HG03097 (cell line): Measurements from ENCODE around the gene PAAF1.
"Not testable (repeated sequence)": the region's sequence is repeated elsewhere in the genome, so short reads cannot be mapped to it uniquely, and the experiment has no call there.

ENCODE experiments used
- ATAC-seq: cut with Tn5 transposase; IDR thresholded peaks from one replicate; pipeline ENCODE4 v1.9.1; 2021; ENCODE audit not compliant: unreplicated experiment, low FRiP score

Gene PAAF1

DNA sequence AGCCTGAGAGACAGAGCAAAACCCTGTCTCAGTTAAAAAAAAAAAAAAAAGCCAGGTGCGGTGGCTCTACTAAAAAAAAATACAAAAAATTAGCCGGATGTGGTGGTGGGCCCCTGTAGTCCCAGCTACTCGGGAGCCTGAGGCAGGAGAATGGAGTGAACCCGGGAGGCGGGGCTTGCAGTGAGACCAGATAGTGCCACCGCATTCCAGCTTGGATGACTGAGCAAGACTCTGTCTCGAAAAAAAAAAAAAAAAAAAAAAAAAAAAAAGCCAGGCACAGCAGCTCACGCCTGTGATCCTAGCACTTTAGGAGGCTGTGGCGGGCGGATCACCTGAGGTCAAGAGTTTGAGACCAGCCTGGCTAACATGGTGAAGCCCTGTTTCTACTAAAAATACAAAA, 3.6 kb downstream of the PAAF1 start:
- ATAC-seq = not testable (repeated sequence)

DNA sequence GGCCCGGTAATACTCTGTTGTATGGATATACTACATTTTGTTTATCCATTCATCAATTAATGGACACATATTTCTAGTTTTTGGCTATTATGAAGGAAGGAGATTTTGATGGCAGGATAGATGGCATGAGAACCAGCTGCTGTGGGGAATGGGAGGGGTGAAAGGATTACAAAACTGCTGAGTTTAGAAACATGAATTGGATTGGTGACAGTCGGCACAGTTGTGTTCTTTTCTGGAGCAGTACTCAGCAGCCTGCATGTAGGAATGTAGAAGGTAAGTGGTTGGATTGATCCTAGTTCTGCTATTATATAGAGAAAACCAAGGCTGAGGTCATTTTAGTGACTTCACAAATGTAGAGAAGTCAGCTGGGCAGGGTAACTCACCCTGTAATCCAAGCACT, 7.1 kb downstream of the PAAF1 start:
- ATAC-seq = no peak

DNA sequence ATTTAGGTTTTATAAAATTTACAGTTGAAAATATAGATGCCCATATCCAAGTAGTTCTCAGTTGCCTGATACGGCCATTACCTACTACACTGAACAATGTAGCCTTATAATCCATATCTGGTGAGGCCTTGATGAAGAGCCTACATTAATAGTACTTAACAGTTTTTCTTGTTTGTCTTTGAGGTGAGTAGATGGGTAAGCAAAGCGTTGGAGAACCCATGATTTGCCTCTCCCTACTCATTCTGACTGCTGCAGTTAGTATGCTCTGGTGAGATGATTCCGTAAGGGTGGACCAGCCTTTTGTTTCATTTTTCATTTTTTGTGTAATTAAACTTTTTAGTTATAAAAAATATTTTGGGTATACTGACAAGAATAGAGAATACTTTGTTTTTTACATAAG, 11.4 kb downstream of the PAAF1 start:
- no peak for ATAC-seq

DNA sequence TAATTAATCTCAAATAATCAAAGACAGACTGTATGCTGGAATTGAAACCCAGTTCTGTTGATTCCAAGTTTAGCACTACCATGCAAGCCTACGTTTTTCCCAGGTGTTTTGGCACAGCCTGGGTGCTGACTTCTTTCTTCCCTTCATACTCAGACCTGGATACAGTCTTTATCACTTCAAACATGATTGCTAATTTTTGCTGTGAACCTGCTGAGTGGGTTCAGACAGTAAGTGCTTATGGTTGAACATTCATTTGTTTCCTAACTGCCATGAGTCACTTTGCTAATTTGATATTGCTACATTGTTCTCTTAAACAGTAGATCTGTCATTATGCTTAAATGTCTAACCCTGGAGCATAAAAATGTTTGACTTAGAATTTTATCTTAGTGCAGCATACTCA, 12.2 kb downstream of the PAAF1 start:
- no peak for ATAC-seq

DNA sequence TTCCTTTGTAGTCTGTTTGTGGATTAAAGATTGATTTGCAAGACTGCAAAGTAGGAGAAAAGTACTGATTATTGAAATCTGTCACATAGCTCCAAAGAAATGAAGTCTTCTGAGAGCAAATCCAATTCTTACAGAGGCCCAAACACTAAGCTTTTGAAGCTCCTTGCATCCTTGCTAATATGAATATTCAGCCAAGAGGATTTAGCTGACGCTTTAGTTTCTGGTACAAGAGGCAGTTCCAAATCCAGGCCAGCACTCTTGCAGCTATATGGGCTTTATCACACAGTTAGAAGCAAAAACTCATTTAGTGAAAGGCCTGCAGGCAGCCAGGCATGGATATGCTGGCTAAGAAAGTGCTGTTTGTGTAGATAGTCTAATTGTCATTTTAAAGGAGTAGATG, 12.7 kb downstream of the PAAF1 start:
- ATAC-seq = no peak

DNA sequence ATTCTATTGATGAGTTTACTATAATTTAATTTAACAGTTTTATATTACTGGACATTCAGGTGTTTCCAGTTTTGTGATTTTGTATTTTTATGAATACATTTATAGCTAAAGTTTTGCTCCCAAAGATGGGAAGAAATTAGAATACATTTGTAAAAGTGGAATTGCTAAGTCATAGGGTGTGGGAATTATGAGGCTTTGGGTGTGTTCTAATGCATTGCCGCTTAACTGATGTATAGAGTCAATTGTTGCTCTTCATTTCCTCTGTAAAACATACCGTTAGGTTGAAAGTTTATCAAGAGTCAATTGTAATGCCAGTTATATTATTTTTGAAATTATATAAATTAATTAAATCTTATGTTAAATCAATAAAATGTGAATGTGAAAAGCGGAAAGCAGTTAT, 16.2 kb downstream of the PAAF1 start:
- no peak for ATAC-seq

DNA sequence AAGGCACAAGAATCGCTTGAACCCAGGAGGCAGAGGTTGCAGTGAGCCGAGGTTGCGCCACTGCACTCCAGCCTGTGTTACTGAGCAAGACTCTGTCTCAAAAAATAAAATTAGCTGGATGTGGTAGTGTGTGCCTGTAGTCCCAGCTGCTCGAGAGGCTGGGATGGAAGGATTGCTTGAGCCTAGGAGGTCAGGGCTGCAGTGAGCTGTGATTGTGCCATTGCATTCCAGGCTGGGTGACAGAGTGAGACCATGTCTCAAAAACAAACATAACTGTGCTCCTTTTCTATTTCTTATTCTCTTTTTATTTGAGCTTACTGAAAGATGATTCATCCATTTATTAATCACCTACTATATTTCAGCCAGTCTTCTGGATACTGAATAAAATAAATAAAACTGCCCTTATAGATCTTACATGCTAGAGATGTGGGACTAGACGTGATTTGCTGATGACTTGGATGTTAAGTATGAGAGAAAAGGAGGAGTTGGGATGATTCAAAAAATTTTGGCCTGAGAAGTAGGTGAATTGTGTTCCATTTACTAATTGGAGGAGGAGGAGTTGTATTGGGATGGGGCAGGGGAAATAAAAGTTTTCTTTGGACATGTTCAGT, 18.0 kb downstream of the PAAF1 start:
- ATAC-seq = no peak

DNA sequence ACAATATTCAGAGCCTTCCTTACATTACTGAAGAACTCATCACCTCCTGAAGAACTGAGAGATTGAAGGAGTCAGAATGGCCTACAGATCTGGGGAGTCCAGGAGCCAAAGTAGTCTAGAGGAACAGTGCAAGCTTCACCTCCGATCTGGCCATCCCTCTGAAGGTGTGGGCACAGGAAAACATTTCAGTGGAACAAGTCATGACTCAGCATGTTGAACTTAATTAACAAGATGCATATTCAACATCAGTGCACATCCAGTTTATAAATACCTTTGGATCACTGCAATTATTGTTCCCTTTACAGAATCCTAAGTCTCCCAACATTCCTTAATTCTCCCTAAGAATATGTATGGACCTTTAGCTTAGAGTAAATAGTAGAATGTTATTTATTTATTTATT, 25.5 kb downstream of the PAAF1 start:
- no peak for ATAC-seq

DNA sequence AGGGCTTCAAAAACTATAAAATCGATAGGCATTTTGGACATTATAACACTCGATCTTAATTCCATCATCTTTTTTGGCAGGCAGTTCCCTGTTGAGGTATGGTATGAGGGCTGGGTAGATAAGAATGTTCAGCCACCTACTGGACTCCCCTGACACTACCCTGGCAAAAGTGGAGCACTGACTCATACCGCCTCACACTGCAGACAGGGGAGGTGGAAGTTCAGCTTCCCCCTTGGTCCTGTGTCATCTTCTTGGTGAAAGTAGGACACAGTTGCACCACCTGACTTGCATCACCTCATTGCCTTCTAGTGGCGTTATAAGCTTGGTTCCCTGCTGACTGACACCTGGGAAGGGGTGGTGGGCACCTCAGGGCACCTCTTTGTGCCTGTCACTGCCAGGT, 30.4 kb downstream of the PAAF1 start:
- ATAC-seq = no peak

DNA sequence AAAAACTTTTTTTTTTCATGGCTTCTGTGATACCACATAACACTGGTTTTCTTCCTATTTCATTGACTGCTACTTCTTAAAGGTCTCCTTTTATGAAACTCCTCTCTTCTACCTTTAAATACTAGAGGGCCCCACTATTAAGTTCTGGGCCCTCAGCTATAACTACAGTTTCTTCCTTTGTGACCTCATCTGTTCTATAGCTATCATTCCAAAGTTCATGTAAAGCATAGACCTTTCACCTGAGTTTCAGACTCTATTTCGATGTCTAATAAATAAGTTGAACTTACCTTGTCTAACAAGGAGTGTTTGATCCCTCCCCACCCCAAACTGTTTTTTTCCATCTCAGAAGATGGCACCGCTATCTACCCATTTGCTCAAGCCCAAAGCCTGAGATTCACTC, 35.2 kb downstream of the PAAF1 start:
- no peak for ATAC-seq

DNA sequence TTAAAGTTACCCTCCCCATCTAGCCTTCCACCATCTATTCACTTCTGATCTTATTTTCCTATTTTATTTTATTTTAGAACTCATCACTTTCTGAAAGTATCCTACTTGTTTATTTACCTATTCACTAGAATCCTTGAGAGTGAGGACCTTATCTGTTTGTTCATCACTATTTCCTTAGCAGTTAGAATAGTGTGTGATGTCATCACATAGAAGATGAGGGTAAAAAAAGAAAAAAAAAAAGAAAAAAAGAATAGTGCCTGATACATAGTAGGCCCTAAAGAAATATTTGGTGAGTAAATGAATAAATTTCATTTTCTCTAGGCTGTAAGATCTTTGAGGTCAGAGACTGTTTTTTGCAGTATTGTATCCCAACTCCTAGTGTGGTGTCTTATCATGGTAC, 36.7 kb downstream of the PAAF1 start:
- ATAC-seq = no peak

DNA sequence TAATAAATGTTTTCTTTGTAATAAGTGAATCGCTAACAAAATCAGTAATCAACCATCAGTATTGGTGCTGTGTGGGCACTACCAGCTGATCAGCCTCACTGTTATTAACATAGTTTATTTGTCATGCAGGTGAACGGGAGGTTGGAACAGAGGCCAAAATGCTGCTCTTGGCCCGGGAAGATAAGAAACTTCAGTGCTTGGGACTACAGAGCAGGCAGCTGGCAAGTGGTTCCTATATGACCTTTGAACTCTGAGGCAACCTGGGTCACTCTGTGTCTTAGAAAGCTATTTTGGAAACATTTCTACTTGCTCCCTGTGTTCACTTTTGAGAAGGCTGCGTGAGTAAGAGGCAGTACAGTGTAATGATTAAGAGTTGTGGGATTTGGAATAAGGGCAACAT, 37.5 kb downstream of the PAAF1 start:
- no peak for ATAC-seq

DNA sequence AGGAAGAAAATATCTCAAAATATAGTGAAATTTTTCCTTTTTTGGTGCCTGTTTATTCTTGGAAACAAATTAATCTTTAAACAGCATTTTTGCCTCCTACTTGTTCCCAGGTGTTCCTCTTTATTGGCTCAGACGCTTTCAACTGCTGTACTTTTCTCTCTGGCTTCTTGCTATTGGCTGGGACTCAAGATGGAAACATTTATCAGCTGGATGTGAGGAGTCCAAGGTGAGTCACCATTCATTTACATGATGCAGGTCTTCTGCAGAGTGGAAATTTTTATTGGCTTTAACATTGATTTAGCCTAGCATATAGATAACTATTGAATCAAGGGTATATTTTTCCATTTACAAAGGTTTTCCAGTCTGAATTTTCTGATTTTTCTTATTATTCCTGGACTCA, 39.6 kb downstream of the PAAF1 start:
- no peak for ATAC-seq

DNA sequence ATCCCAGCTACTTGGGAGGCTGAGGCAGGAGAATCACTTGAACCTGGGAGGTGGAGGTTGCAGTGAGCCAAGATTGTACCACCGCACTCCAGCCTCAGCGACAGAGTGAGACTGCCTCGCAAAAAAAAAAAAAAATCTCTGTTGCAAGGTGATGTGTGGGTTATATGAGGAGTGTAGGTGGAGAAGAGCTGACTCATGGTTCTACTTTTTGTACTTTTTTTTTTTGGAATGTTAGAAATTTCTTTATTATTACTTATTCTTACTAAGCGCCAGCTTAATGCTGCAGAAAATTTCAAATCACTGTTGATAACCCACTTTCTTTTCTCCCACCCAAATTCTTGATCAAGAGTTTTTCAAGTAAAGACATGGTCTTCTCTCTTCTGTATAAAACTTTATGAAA, 44.4 kb downstream of the PAAF1 start:
- ATAC-seq = no peak

DNA sequence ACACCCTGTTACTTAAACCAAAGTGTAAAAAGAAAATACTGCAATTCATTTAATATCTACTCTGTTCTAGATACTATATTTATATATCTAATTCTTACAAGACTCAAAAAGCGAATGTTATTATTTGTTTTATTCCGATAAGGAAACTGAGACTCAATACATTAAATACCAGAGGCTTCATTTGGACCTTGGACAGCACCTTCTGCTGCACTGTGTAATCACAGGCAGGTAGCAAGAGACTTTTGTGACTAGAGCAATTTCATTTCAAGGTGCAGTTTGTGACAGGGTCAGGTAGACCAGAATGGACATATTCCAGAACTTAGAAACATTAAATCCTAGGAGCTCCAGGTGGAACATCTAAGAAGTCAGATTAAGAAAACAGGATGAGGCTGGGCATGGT, 52.6 kb downstream of the PAAF1 start:
- no peak for ATAC-seq

DNA sequence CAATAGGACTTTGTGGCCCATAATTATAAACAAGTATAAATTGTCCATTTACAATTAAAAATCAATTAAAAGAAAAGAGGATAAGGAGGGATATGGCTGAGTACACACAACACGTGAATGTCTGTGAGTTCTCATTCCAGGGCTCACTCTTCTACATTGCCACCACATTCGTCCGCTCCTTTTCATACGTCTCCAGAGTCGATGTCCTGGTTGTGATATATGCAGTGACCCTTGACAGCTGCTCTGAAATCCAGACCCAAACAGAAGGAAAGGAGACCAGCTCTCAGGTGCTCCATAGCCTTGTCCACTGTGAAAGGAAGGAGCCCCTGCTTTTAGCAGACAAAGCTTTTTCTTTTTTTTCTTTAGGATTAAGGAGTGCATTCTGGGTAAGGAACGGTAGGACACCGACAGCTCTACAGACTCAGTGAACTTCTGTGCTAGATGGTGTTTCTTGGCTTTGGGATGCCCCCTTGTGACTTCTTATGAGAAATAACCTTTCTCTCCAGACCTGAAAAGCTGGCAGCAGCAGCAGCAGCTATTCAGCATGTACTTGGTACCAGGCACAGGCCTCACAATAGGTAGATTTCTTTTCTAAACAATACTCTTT, 54.3 kb downstream of the PAAF1 start:
- no peak for ATAC-seq

DNA sequence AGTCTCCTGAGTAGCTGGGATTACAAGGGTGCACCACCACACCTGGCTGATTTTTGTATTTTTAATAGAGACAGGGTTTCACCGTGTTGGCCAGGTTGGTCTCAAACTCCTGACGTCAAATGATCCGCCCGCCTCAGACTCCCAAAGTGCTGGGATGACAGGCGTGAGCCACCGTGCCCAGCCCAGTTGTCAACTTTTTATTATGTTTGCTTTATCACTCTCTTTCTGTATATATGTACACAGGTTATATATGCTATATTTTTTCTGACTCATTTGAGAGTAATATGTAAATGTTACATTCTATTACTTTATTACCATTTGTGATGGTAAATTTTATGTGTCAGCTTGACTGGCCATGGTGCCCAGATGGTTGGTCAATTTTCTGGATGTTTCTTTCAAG, 55.2 kb downstream of the PAAF1 start:
- no peak for ATAC-seq

DNA sequence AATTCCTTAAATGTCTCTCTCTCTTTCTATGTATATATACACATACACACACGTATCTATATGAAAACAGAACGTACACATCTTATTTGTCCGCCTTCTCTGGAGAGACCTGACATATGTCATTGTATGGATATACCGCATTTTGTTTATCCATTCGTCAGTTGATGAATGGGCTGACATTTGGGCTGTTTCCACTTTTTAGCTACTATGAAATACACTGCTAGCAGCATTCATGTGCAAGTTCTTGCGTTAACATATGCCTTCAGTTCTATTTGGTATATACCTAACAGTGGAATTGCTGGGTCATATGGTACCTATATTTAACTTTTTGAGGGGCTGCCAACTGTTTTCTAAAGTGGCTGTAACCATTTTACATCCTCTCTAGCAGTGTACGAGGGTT, 56.0 kb downstream of the PAAF1 start:
- no peak for ATAC-seq

DNA sequence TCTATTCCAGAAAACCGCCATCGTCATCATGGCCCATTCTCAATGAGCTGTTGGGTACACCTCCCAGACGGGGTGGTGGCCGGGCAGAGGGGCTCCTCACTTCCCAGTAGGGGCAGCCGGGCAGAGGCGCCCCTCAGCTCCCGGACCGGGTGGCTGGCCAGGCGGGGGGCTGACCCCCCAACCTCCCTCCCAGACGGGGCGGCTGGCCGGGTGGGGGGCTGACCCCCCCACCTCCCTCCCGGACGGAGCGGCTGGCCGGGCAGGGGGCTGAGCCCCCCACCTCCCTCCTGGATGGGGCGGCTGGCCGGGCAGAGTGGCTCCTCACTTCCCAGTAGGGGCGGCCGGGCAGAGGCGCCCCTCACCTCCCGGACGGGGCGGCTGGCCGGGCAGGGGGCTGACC, 59.2 kb downstream of the PAAF1 start:
- ATAC-seq = not testable (repeated sequence)

DNA sequence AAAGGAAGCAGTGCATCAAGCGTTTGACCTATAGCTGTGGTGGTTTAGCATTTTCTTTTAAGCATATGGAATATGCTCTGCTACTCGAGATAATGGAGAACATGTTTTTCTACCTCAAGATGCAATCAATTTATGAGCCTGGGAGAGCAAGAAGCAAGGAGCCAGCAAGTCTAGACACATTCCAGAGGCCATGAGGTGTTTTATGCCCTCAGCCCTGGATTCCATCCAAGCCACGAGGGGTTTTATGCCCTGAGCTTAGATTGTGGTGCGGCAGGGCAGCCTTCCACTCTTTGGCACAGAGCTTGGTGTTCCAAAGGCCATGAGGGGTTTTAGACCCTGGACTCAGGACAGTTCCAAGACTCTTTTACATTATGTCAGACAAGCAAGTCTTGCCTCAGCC, 62.3 kb downstream of the PAAF1 start:
- ATAC-seq = no peak

DNA sequence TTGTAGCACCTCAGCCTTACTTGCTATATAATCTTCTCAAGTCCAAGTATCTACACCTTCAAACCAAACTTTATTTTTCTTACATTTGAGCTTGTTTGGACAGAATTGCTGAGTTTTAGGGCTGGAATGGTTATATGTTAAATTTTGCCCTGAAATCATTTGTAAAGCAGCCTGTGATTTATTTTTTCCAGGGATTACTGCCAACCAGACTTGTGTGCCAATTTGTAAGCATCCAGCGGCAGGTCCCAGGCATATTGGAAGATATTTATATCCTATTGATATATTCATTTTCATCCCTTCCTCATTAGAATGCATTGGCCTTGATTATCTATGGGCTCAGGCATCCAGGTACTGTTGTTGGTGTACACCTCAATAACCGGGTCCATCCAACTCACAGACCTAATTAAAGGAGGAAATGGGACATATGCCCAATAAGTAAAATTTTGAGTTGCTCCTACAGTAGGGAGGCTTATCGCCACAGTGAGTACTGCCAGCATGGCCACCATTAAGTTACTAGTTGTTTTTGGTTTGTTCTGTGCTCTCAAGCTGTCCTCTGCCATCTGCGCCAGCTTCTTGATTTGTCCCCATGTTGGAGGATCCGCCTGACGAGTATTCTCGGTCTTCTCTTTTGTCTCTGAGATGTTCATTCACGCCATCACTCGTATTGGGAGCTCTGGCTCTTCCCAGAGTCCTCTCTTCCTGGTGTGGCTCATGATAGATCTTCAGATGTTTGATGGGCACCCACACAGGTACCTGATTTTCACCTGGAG, 64.2 kb downstream of the PAAF1 start:
- ATAC-seq = no peak

DNA sequence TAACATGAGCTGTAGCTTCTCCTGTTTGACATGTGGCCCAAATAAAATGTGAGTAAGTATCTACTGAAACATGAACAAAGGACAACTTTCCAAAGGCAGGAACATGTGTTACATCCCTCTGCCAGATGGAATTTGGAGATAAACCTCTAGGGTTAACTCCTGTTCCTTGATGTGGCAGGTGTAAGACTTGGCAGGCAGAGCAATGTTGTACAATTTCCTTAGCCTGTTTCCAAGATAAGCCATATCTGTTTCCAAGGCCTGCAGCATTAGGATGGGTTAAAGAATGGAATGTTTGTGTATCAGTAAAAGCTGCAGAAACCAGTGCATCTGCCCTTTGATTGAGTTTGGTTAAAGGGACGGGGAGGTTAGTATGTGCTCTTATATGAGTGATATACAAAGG, 65.2 kb downstream of the PAAF1 start:
- ATAC-seq = no peak
